H9 (cell line): ENCODE results near the gene CD58. TPM values are rescaled to one million over a fixed set of nuclear protein-coding genes. Genes with fewer than 3 reads are reported as not detected.

Source experiments
- DNase-seq: peaks from one replicate; pipeline ENCODE4 v3.0.0-alpha.2; 2017
- H2AFZ ChIP-seq: one replicate; pipeline ENCODE4 v1.6.1; 2013; ENCODE audit warnings: mild to moderate bottlenecking, low read length, control low read depth, moderate library complexity
- H2AK5ac ChIP-seq: 2 replicates; pipeline ENCODE4 v1.6.1; 2013; ENCODE audit warnings: low read length, control low read depth, mixed read lengths; ENCODE audit not compliant: insufficient read length
- H2BK120ac ChIP-seq: one replicate; pipeline ENCODE4 v1.6.1; 2013; ENCODE audit warnings: low read depth, mild to moderate bottlenecking, low read length, control low read depth, inconsistent platforms; ENCODE audit not compliant: poor library complexity, severe bottlenecking
- H2BK12ac ChIP-seq: 2 replicates; pipeline ENCODE4 v1.6.1; 2013; ENCODE audit warnings: low read length, control low read depth, mixed read lengths, low read depth; ENCODE audit not compliant: insufficient read length
- H2BK15ac ChIP-seq: 2 replicates; pipeline ENCODE4 v1.6.1; 2013; ENCODE audit warnings: low read depth, low read length, control low read depth
- H2BK20ac ChIP-seq: one replicate; pipeline ENCODE4 v1.6.1; 2013; ENCODE audit warnings: low read depth, mild to moderate bottlenecking, low read length, control low read depth, inconsistent platforms; ENCODE audit not compliant: poor library complexity, severe bottlenecking
- H2BK5ac ChIP-seq: 2 replicates; pipeline ENCODE4 v1.6.1; 2013; ENCODE audit warnings: low read length, control low read depth, mixed read lengths; ENCODE audit not compliant: insufficient read length
- H3K14ac ChIP-seq: 2 replicates; pipeline ENCODE4 v1.6.1; 2013; ENCODE audit warnings: low read length, control low read depth; ENCODE audit not compliant: insufficient read depth
- H3K18ac ChIP-seq: 2 replicates; pipeline ENCODE4 v1.6.1; 2013; ENCODE audit warnings: low read depth, mild to moderate bottlenecking, mixed read lengths, low read length, control low read depth; ENCODE audit not compliant: insufficient read length
- H3K23ac ChIP-seq: 2 replicates; pipeline ENCODE4 v1.6.1; 2013; ENCODE audit warnings: low read length, control low read depth, mixed read lengths, low read depth; ENCODE audit not compliant: insufficient read length
- H3K23me2 ChIP-seq: 2 replicates; pipeline ENCODE4 v1.6.1; 2013; ENCODE audit warnings: low read depth, mild to moderate bottlenecking, mixed read lengths, low read length, control low read depth; ENCODE audit not compliant: insufficient read length, poor library complexity, severe bottlenecking
- H3K27ac ChIP-seq: 2 replicates; pipeline ENCODE4 v1.5.1; 2013; ENCODE audit warnings: low read length, control low read depth, mixed read lengths, low read depth; ENCODE audit not compliant: insufficient read length
- H3K27me3 ChIP-seq: 2 replicates; pipeline ENCODE4 v1.6.1; 2013; ENCODE audit warnings: low read length, control low read depth, inconsistent platforms; ENCODE audit not compliant: insufficient read depth
- H3K4ac ChIP-seq: 2 replicates; pipeline ENCODE4 v1.6.1; 2013; ENCODE audit warnings: low read depth, mild to moderate bottlenecking, control low read depth, inconsistent platforms, low read length, moderate library complexity
- H3K4me1 ChIP-seq: 2 replicates; pipeline ENCODE4 v1.6.1; 2013; ENCODE audit warnings: low read length, control low read depth, inconsistent platforms; ENCODE audit not compliant: insufficient read depth
- H3K4me2 ChIP-seq: 2 replicates; pipeline ENCODE4 v1.6.1; 2013; ENCODE audit warnings: low read length, control low read depth, mixed read lengths; ENCODE audit not compliant: insufficient read length, insufficient read depth
- H3K56ac ChIP-seq: 2 replicates; pipeline ENCODE4 v1.6.1; 2013; ENCODE audit warnings: low read depth, mild to moderate bottlenecking, mixed read lengths, low read length, control low read depth; ENCODE audit not compliant: insufficient read length
- H3K79me1 ChIP-seq: 2 replicates; pipeline ENCODE4 v1.6.1; 2013; ENCODE audit warnings: low read depth, mild to moderate bottlenecking, moderate library complexity, low read length, control low read depth, inconsistent platforms; ENCODE audit not compliant: insufficient read depth, poor library complexity, severe bottlenecking
- H3K79me2 ChIP-seq: 2 replicates; pipeline ENCODE4 v1.6.1; 2013; ENCODE audit warnings: low read length, control low read depth, inconsistent platforms; ENCODE audit not compliant: insufficient read depth
- H3K9ac ChIP-seq: 2 replicates; pipeline ENCODE4 v1.6.1; 2013; ENCODE audit warnings: low read length, control low read depth, mixed read lengths; ENCODE audit not compliant: insufficient read length; ENCODE audit errors: extremely low read depth
- H3K9me3 ChIP-seq: one replicate; pipeline ENCODE4 v1.6.1; 2013; ENCODE audit warnings: low read depth, low read length, inconsistent platforms; ENCODE audit not compliant: control insufficient read depth
- H3T11ph ChIP-seq: one replicate; pipeline ENCODE4 v1.6.1; 2013; ENCODE audit warnings: mild to moderate bottlenecking, low read length, control low read depth, inconsistent platforms
- H4K20me1 ChIP-seq: one replicate; pipeline ENCODE4 v1.6.1; 2013; ENCODE audit not compliant: control insufficient read depth, insufficient read length, insufficient read depth
- H4K5ac ChIP-seq: 2 replicates; pipeline ENCODE4 v1.6.1; 2013; ENCODE audit warnings: low read depth, mild to moderate bottlenecking, mixed read lengths, low read length, control low read depth; ENCODE audit not compliant: insufficient read length
- H4K8ac ChIP-seq: replicated peaks from 2 replicates; pipeline ENCODE4 v1.6.1; 2013; ENCODE audit warnings: low read length, control low read depth, mixed read lengths, low read depth; ENCODE audit not compliant: insufficient read length
- H4K91ac ChIP-seq: 2 replicates; pipeline ENCODE4 v1.6.1; 2013; ENCODE audit warnings: low read depth, mild to moderate bottlenecking, moderate library complexity, mixed read lengths, low read length, control low read depth; ENCODE audit not compliant: insufficient read length
- H3K27ac Mint-ChIP-seq, 3 experiments: 2 replicates in 2 of 3; 3 replicates in 1 of 3; pipeline ENCODE4 v1.8.0; 2020 to 2021; ENCODE audit warnings: mixed read lengths in 3 of 3, mild to moderate bottlenecking in 1 of 3, moderate library complexity in 1 of 3
- H3K27me3 Mint-ChIP-seq: 2 replicates; pipeline ENCODE4 v1.8.0; 2021; ENCODE audit warnings: low read depth, mild to moderate bottlenecking, moderate library complexity, mixed read lengths
- H3K36me3 Mint-ChIP-seq, 3 experiments: 2 replicates in 2 of 3; 3 replicates in 1 of 3; pipeline ENCODE4 v1.8.0; 2020 to 2021; ENCODE audit warnings: low read depth in 3 of 3, mixed read lengths in 3 of 3; ENCODE audit not compliant: insufficient read depth in 1 of 3
- H3K4me1 Mint-ChIP-seq, 2 experiments: 2 replicates each; pipeline ENCODE4 v1.8.0; 2020; ENCODE audit warnings: mixed read lengths in 2 of 2
- H3K4me3 Mint-ChIP-seq, 2 experiments: 2 replicates in 1 of 2; 3 replicates in 1 of 2; pipeline ENCODE4 v1.8.0; 2020 to 2021; ENCODE audit warnings: mild to moderate bottlenecking in 2 of 2, mixed read lengths in 2 of 2, moderate library complexity in 1 of 2
- H3K9me3 Mint-ChIP-seq, 2 experiments: 2 replicates in 1 of 2; 3 replicates in 1 of 2; pipeline ENCODE4 v1.8.0; 2020; ENCODE audit warnings: mild to moderate bottlenecking in 2 of 2, mixed read lengths in 2 of 2, moderate library complexity in 1 of 2
- CTCF ChIP-seq: fragments of 200-600 bp; sonication (generic); conservative IDR thresholded peaks from 3 replicates; pipeline ENCODE4 v1.8.0; 2021; ENCODE audit warnings: antibody characterized with exemption, mild to moderate bottlenecking
- WGBS: extraction: QIAGEN DNeasy Blood & Tissue Kit; methylation state at CpG from one replicate; pipeline ENCODE4 v1.1.7; 2013; ENCODE audit warnings: missing lambda C conversion rate, low lambda C conversion rate, mixed read lengths; ENCODE audit not compliant: insufficient read length; ENCODE audit errors: extremely low coverage; 5-methylcytosine and 5-hydroxymethylcytosine counted together
- total RNA-seq: library from RNA; stranded (reverse); gene quantifications from 2 replicates; pipeline ENCODE4 v1.2.1, GENCODE V29; 2021

The CD58 gene
- total RNA-seq, 1 experiment from 2014 or later, result 4.3 TPM

- no peak overlapping the region for H4K5ac ChIP-seq
- no peaks in the 10 kb centered on the region for H4K20me1 ChIP-seq
- H3K4me2 ChIP-seq, result no peak overlapping the region
- H3K18ac ChIP-seq, result no peak overlapping the region
- Mint-ChIP-seq H3K4me1 (peaks cover 4 to 10% of the 10 kb centered on the region in 2 experiments), H3K27me3 (peaks cover 3% of the 10 kb centered on the region; the same call in 1 of the 2 replicates), H3K27ac (no peak overlapping the region), H3K4me3 (no peak overlapping the region), H3K36me3 (no peaks in the 10 kb centered on the region), H3K9me3 (no peaks in the 10 kb centered on the region)
- H2BK5ac ChIP-seq, result no peak overlapping the region
- H3T11ph ChIP-seq, result no peak overlapping the region
- no peak overlapping the region for H2AFZ ChIP-seq
- no peak overlapping the region for H4K8ac ChIP-seq
- H3K9ac ChIP-seq, result no peak overlapping the region
- H3K9me3 ChIP-seq, result no peaks in the 10 kb centered on the region
- no peak overlapping the region for H2BK15ac ChIP-seq
- H2BK12ac ChIP-seq, result no peak overlapping the region
- H3K23me2 ChIP-seq, result no peaks in the 10 kb centered on the region
- no peaks in the 10 kb centered on the region for H3K79me1 ChIP-seq
- H3K14ac ChIP-seq, result no peak overlapping the region
- no peak overlapping the region for H3K23ac ChIP-seq
- H3K56ac ChIP-seq, result no peak overlapping the region
- TF ChIP-seq CTCF, result no peak
- H2AK5ac ChIP-seq, result no peak overlapping the region
- WGBS, result 100% methylated on average over 1 of the region's 2 CpGs
- H2BK120ac ChIP-seq, result no peak overlapping the region
- no peak overlapping the region for H3K4ac ChIP-seq
- H3K27me3 ChIP-seq, result no peaks in the 10 kb centered on the region
- H4K91ac ChIP-seq, result no peak overlapping the region
- H2BK20ac ChIP-seq, result no peak overlapping the region
- no peak for DNase-seq
- H3K27ac ChIP-seq, result no peak overlapping the region
- no peaks in the 10 kb centered on the region; the same call in 1 of the 2 replicates for H3K4me1 ChIP-seq
- no peaks in the 10 kb centered on the region for H3K79me2 ChIP-seq
Measured at GRCh38 chr1:116466810-116467557, 103.8 kb downstream of the CD58 start.
